Endothelial cell of umbilical vein (primary cell): ENCODE results near the gene DMRTB1. TPM values are rescaled to one million over a fixed set of nuclear protein-coding genes. Genes with fewer than 3 reads are reported as not detected.

ENCODE experiments used
- BruUV-seq: library from RNA; stranded (reverse); fragments of 400-500 nt; replicated peaks from 2 replicates; lab custom pipeline; 2021; lab: Mats Ljungman, UMichigan
- CTCF ChIA-PET: fragments of 300-600, 350-600 bp; sonication (Branson Sonifier 250); formaldehyde crosslinking; loops from one replicate; lab custom pipeline; 2021; ENCODE audit warnings: antibody characterized with exemption, inconsistent platforms; lab: Charles Lee
- POLR2A ChIA-PET: fragments of 300-600, 350-600 bp; sonication (Branson Sonifier 250); formaldehyde crosslinking; loops from one replicate; lab custom pipeline; 2021; ENCODE audit warnings: antibody characterized with exemption, inconsistent platforms; lab: Charles Lee
- DNase-seq: peaks from one replicate; pipeline ENCODE4 v3.0.0-alpha.2; 2011; ENCODE audit warnings: low read depth, low spot score
- FAIRE-seq: peaks from 2 replicates; lab custom pipeline; 2011; peaks lifted over from hg19 to GRCh38; lab: Jason Lieb, UNC
- H2AFZ ChIP-seq: 2 replicates; pipeline ENCODE4 v1.6.0; 2012; ENCODE audit warnings: low read depth, low read length, control low read depth, inconsistent platforms
- H3K27ac ChIP-seq: 2 replicates; pipeline ENCODE4 v1.5.1; 2011; ENCODE audit warnings: low read depth, mild to moderate bottlenecking, control low read depth, low read length, moderate library complexity; ENCODE audit not compliant: insufficient read depth
- H3K27me3 ChIP-seq, 2 experiments: 2 replicates each; pipeline versions ENCODE4 v1.6.0 to v1.6.1; 2011; ENCODE audit warnings: low read length in 2 of 2, mixed read lengths in 1 of 2; ENCODE audit not compliant: control insufficient read depth in 2 of 2, insufficient read depth in 2 of 2
- H3K36me3 ChIP-seq, 2 experiments: 2 replicates in 1 of 2; 3 replicates in 1 of 2; pipeline ENCODE4 v1.5.1; 2011; ENCODE audit warnings: low read length in 2 of 2, mild to moderate bottlenecking in 1 of 2, moderate library complexity in 1 of 2; ENCODE audit not compliant: control insufficient read depth in 2 of 2, insufficient read depth in 2 of 2; ENCODE audit errors: extremely low read depth in 1 of 2
- H3K4me1 ChIP-seq: 3 replicates; pipeline ENCODE4 v1.5.1; 2011; ENCODE audit warnings: mild to moderate bottlenecking, low read length; ENCODE audit not compliant: control insufficient read depth, insufficient read depth; ENCODE audit errors: extremely low read depth
- H3K4me2 ChIP-seq: 2 replicates; pipeline ENCODE4 v1.6.1; 2011; ENCODE audit warnings: low read length, control low read depth, mixed read lengths; ENCODE audit not compliant: insufficient read depth
- H3K4me3 ChIP-seq, 3 experiments: fragments of 200-600 bp in 1 of 3; sonication (generic), shearing (Covaris generic) in 1 of 3; replicated peaks in 1 of 3; 2 replicates each; pipeline ENCODE4 v1.5.1; 2011 to 2016; ENCODE audit warnings: control low read depth in 3 of 3, low read length in 3 of 3, mild to moderate bottlenecking in 2 of 3, inconsistent platforms in 1 of 3, low read depth in 1 of 3, moderate library complexity in 1 of 3; ENCODE audit not compliant: insufficient read depth in 1 of 3
- H3K79me2 ChIP-seq: 2 replicates; pipeline ENCODE4 v1.6.0; 2012; ENCODE audit warnings: low read length, inconsistent platforms; ENCODE audit not compliant: control insufficient read depth, insufficient read depth
- H3K9ac ChIP-seq: replicated peaks from 2 replicates; pipeline ENCODE3; 2011; ENCODE audit warnings: low read length, control low read depth; ENCODE audit not compliant: insufficient read depth; ENCODE audit errors: extremely low read depth
- H3K9me1 ChIP-seq: replicated peaks from 3 replicates; pipeline ENCODE4 v1.6.0; 2011; ENCODE audit warnings: mild to moderate bottlenecking, low read length; ENCODE audit not compliant: control insufficient read depth, insufficient read depth; ENCODE audit errors: extremely low read depth
- H3K9me3 ChIP-seq: replicated peaks from 2 replicates; pipeline ENCODE4 v1.5.1; 2012; ENCODE audit warnings: low read length, inconsistent platforms; ENCODE audit not compliant: control insufficient read depth, insufficient read depth
- H4K20me1 ChIP-seq: replicated peaks from 2 replicates; pipeline ENCODE3; 2011; ENCODE audit warnings: mild to moderate bottlenecking, low read length; ENCODE audit not compliant: control insufficient read depth, insufficient read depth; ENCODE audit errors: extremely low read depth
- CTCF ChIP-seq, 2 donors: IDR thresholded peaks; 1 replicate in 1 of 2; 2 replicates in 1 of 2; pipeline ENCODE4 v1.5.1; 2011; ENCODE audit warnings: low read length in 2 of 2, mild to moderate bottlenecking in 2 of 2, moderate library complexity in 2 of 2, control low read depth in 1 of 2, inconsistent platforms in 1 of 2, low read depth in 1 of 2; ENCODE audit not compliant: insufficient read depth in 1 of 2; ENCODE audit errors: extremely low read depth in 1 of 2
- EZH2 ChIP-seq: IDR thresholded peaks from 2 replicates; pipeline ENCODE4 v1.6.1; 2012; ENCODE audit warnings: borderline replicate concordance, low read depth, mild to moderate bottlenecking, moderate library complexity, low read length, inconsistent platforms; ENCODE audit not compliant: severe bottlenecking
- FOS ChIP-seq: IDR thresholded peaks from 2 replicates; pipeline ENCODE4 v1.6.1; 2011; ENCODE audit warnings: mild to moderate bottlenecking, low read length, moderate library complexity, borderline replicate concordance; ENCODE audit not compliant: insufficient read depth
- GATA2 ChIP-seq: IDR thresholded peaks from 2 replicates; pipeline ENCODE4 v1.7.0; 2011; ENCODE audit warnings: low read depth, mild to moderate bottlenecking, moderate library complexity, mixed read lengths, low read length; ENCODE audit not compliant: insufficient read length, insufficient read depth
- JUN ChIP-seq: IDR thresholded peaks from 2 replicates; pipeline ENCODE4 v1.6.1; 2011; ENCODE audit warnings: borderline replicate concordance, low read depth; ENCODE audit not compliant: insufficient read length, insufficient read depth
- MAX ChIP-seq: IDR thresholded peaks from 2 replicates; pipeline ENCODE4 v1.6.1; 2011; ENCODE audit not compliant: insufficient read depth, insufficient read length
- MYC ChIP-seq: IDR thresholded peaks from one replicate; pipeline ENCODE4 v1.6.1; 2011; ENCODE audit warnings: mild to moderate bottlenecking, low read depth, low read length
- POLR2A ChIP-seq: IDR thresholded peaks from 2 replicates; pipeline ENCODE4 v1.6.1; 2012; ENCODE audit warnings: low read depth, mild to moderate bottlenecking, control low read depth, low read length
- POLR2AphosphoS5 ChIP-seq: IDR thresholded peaks from 2 replicates; pipeline ENCODE4 v1.6.1; 2012; ENCODE audit warnings: low read depth, mild to moderate bottlenecking, control low read depth, low read length, moderate library complexity; ENCODE audit not compliant: insufficient read depth
- dilution Hi-C: fragments of 300-500 bp; cut with MboI; formaldehyde crosslinking; loops from one replicate; pipeline ENCODE4 v1.15.0; 2019; ENCODE audit warnings: low sequenced_read_pairs; ENCODE audit not compliant: extremely low pct_ligation_motif_present
- intact Hi-C: fragments of 100-400 bp; cut with micrococcal nuclease; formaldehyde crosslinking; loops from one replicate; pipeline ENCODE4 v1.10.0; 2022
- polyA plus RNA-seq, 4 experiments: library from polyadenylated mRNA; depleted of rRNA in 3 of 4; stranded (reverse) in 3 of 4; unstranded in 1 of 4; fragments of >200 nt; gene quantifications; 2 replicates each; pipeline versions ENCODE4 v1.2.1 to v1.2.3, GENCODE V29; 2011 to 2012; ENCODE audit warnings: missing spikeins in 1 of 4
- total RNA-seq: library from RNA; stranded (reverse); gene quantifications from 2 replicates; pipeline ENCODE4 v1.2.3, GENCODE V29; 2021

Gene DMRTB1
- total and polyA plus RNA-seq, 2 donors (not counting 3 experiments of a cell fraction or from before 2014, with no cell fraction given): not detected

DNA sequence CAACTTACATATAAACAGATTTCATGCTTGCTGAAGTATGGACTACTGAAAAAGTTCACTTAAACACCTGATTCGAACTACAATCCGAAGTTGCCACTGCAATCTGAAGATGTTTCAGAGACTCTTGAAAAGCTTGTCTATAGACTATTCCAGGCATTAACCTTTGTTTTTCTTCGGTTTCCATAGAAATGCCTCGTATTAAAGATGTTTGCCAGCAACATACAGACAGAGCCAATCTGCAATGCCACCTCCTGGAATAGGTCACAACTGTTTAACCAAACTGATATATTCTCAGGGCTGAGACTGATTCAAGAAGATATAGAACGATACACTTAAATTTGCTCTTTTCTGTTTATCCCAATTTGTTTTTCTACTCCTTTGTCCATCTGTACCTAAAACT lies 28.9 kb upstream of the DMRTB1 start:
- H3K9me1 ChIP-seq: no peaks in the 10 kb centered on the region
- intact Hi-C loops: no loop called here
- peaks cover 3 to 15% of the 10 kb centered on the region in 2 experiments for H3K27me3 ChIP-seq
- no peak overlapping the region for H3K4me2 ChIP-seq
- H3K4me3 ChIP-seq: no peak overlapping the region
- FAIRE-seq (no peak), DNase-seq (peak; percentile 11)
- no peaks in the 10 kb centered on the region for H3K79me2 ChIP-seq
- ChIA-PET POLR2A (no interaction called here), CTCF (interaction anchor here (1.1 kb wide), 1 partner anchor 43 kb away, joined by 3 read pairs; no protein-coding TSS in a partner anchor)
- H3K27ac ChIP-seq: no peak overlapping the region
- no peaks in the 10 kb centered on the region for H3K9me3 ChIP-seq
- H3K9ac ChIP-seq: no peak overlapping the region
- dilution Hi-C loops: no loop called here
- no peaks in the 10 kb centered on the region for H3K36me3 ChIP-seq
- no TSS peak for BruUV-seq
- no peaks in the 10 kb centered on the region for H3K4me1 ChIP-seq
- H2AFZ ChIP-seq: no peak overlapping the region
- H4K20me1 ChIP-seq: no peaks in the 10 kb centered on the region
- TF ChIP-seq FOS: no peak
- no peak for TF ChIP-seq JUN
- TF ChIP-seq GATA2: no peak
- no peak for TF ChIP-seq POLR2A
- TF ChIP-seq POLR2AphosphoS5: no peak
- TF ChIP-seq MAX: no peak
- TF ChIP-seq CTCF (IDR thresholded peaks at IDR 0.05; ENCODE audit: extremely low read depth in 1 of 2, insufficient read depth in 1 of 2, low read depth in 1 of 2, low read length in 2 of 2): no peak
- no peak for TF ChIP-seq EZH2
- no peak for TF ChIP-seq MYC
